ENCODE measurements around the gene PLXNA4.

- TF ChIP-seq CTCF (IDR thresholded peaks at IDR 0.05): no peak
- no peak for TF ChIP-seq POLR2A (IDR thresholded peaks at IDR 0.05)
These were observed 225.5 kb downstream of the PLXNA4 start for GRCh38 chr7:132350741-132351140.
